Measurements from ENCODE around the gene SLC52A1.
A peak's percentile ranks its signal among the peaks of the same experiment; 100 is the strongest.
"Not testable (repeated sequence)": the region's sequence is repeated elsewhere in the genome, so short reads cannot be mapped to it uniquely, and the experiment has no call there.

Gene SLC52A1

GRCh38 chr17:5035315-5035714, at the start of gene SLC52A1:
Gene SLC52A1, minus strand, starts transcription at chr17:5035426. Its CDS starts 820 bp downstream, at chr17:5034606.
- no peak for DNase-seq

GRCh38 chr17:5080591-5080990, 45.4 kb upstream of the SLC52A1 start:
- DNase-seq: no peak

GRCh38 chr17:5078106-5079028, 43.1 kb upstream of the SLC52A1 start, which contains the start of gene ZFP3:
Gene ZFP3, plus strand, starts transcription at chr17:5078467. Its CDS starts 13,038 bp downstream, at chr17:5091505.
- peak; percentile 76 for DNase-seq

GRCh38 chr17:5077781-5078105, 42.5 kb upstream of the SLC52A1 start:
- no peak for DNase-seq

- not testable (repeated sequence) for DNase-seq
Measured at GRCh38 chr17:5077275-5077674, 42.0 kb upstream of the SLC52A1 start.

- not testable (repeated sequence) for DNase-seq
Measured at GRCh38 chr17:5075472-5075871, 40.2 kb upstream of the SLC52A1 start.

- DNase-seq: no peak
Measured at GRCh38 chr17:5069724-5070123, 34.5 kb upstream of the SLC52A1 start.

- no peak for DNase-seq
Measured at GRCh38 chr17:5068236-5068635, 33.0 kb upstream of the SLC52A1 start.

- DNase-seq: no peak
Measured at GRCh38 chr17:5065227-5065744, 30.1 kb upstream of the SLC52A1 start.

- DNase-seq: no peak
Measured at GRCh38 chr17:5055543-5055942, 20.3 kb upstream of the SLC52A1 start.

GRCh38 chr17:5050278-5050677, 15.1 kb upstream of the SLC52A1 start:
- DNase-seq: no peak

GRCh38 chr17:5049314-5049841, 14.2 kb upstream of the SLC52A1 start:
- no peak for DNase-seq

GRCh38 chr17:5047446-5047845, 12.2 kb upstream of the SLC52A1 start:
- DNase-seq: no peak

GRCh38 chr17:5045496-5045895, 10.3 kb upstream of the SLC52A1 start:
- DNase-seq: no peak

GRCh38 chr17:5044630-5045029, 9.4 kb upstream of the SLC52A1 start:
- DNase-seq: no peak

GRCh38 chr17:5043524-5043923, 8.3 kb upstream of the SLC52A1 start:
- DNase-seq: no peak

GRCh38 chr17:5042157-5043022, 7.2 kb upstream of the SLC52A1 start:
- no peak for DNase-seq

- DNase-seq: no peak
Measured at GRCh38 chr17:5034651-5035050, 575 bp downstream of the SLC52A1 start.

GRCh38 chr17:5034063-5034462, 1.2 kb downstream of the SLC52A1 start:
- DNase-seq: no peak

- DNase-seq: no peak
Measured at GRCh38 chr17:5033352-5034015, 1.7 kb downstream of the SLC52A1 start.

- DNase-seq: no peak
Measured at GRCh38 chr17:5032865-5033264, 2.4 kb downstream of the SLC52A1 start.

- peak; percentile 69 for DNase-seq
Measured at GRCh38 chr17:5031365-5032082, 3.7 kb downstream of the SLC52A1 start.
